HG03342 (cell line): Measurements from ENCODE around the gene ZSCAN18.

Experiments
- ATAC-seq: cut with Tn5 transposase; IDR thresholded peaks from one replicate; pipeline ENCODE4 v1.9.1; 2021; ENCODE audit warnings: mild to moderate bottlenecking, moderate library complexity; ENCODE audit not compliant: unreplicated experiment

The ZSCAN18 gene

DNA sequence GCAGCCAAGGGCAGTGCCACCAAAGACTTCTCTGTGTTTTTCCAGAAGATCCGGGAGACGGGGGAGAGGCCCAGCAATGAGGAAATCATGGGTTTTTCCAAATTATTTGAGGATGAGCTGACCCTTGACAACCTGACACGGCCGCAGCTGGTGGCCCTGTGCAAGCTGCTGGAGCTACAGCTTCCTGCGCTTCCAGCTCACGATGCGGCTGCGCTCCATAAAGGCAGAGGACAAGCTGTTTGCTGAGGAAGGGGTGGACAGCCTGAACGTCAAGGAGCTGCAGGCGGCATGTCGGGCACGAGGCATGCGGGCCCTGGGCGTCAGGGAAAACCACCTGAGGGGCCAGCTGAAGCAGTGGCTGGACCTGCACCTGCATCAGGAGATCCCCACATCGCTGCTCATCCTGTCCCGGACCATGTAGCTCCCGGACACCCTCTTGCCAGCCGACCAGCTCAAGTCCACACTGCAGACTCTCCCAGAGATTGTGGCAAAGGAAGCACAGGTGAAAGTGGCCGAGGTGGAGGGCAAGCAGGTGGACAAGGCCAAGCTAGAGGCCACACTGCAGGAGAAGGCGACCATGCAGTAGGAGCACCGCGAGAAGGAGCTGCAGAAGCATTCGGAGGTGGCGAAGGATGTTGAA, 52.5 kb downstream of the ZSCAN18 start:
- ATAC-seq, result no peak

DNA sequence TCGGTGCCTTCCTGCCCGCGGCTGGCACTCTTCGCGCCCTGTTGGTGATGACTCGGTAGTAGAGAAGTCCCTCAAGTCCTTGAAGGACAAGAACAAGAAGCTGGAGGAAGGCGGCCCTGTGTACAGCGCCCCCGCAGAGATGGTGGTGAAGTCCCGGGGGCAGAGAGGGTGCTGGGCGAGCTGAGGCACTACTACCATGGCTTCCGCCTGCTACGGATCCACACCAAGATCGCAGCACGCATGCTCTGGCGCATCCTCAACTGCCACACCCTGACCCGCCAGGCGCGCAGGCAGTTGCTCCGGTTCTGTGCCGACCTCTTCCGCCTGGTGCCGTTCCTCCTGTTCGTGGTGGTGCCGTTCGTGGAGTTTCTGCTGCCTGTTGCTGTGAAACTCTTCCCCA, 53.1 kb downstream of the ZSCAN18 start:
- ATAC-seq, result no peak

DNA sequence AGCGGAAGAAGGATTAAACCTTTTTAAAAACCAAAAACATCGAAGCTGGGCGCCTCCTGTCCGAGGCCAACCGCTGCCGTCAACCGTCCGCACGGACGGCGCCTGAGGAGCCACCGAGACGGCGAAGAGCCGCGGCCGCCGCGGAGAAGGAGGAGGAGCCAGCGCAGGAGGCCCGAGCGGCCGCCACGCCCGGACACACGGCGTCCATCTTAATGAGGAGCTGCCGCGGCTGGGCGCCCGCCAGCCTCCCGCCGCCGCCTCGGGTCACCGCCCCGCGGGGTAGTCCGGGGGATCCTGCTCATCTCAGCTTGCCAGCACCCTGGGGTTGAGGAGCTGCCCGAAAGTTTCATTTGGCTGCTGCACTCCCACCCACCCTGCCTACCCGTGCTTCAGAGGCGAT, 53.6 kb downstream of the ZSCAN18 start:
- ATAC-seq, result no peak

DNA sequence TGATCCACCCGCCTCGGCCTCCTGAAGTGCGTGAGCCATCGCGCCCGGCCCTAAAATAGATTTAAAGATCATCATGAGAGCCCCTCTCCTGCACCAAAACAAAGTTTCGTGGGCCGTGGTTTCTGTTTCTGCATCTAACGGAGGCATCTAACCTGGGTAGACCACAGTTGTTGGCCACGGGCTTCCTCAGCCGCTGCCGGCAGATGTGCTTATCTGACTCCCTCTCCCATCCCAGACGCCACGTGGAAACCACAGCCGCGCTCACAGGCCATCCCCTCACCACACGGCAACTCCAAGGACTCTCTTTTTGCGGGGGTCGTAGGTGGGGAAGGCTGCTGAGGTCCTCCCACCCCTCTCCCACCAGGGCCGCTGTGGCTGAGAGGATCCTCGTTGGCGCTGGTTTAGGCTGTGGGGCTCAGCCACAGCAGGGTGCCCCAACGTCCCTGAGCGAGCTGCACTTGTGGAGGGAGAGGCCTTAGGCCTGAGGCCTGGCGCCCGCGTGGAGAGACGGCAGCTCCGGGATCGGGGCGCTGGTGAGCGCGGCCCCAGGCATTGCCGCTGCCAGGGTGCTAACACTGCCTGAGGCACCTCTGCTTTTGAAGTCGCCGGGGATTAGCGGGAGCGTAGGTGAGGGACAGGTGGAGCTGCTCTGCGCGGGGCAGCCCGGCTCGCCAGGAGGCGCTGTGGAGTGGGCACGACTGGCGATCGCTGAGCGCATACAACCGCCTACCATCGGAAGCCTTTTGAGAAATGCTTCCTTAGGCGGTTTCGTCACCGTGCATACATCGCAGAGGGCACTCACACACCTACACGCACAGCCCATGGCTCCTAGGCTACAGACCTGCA, 55.3 kb downstream of the ZSCAN18 start:
- ATAC-seq, result no peak

DNA sequence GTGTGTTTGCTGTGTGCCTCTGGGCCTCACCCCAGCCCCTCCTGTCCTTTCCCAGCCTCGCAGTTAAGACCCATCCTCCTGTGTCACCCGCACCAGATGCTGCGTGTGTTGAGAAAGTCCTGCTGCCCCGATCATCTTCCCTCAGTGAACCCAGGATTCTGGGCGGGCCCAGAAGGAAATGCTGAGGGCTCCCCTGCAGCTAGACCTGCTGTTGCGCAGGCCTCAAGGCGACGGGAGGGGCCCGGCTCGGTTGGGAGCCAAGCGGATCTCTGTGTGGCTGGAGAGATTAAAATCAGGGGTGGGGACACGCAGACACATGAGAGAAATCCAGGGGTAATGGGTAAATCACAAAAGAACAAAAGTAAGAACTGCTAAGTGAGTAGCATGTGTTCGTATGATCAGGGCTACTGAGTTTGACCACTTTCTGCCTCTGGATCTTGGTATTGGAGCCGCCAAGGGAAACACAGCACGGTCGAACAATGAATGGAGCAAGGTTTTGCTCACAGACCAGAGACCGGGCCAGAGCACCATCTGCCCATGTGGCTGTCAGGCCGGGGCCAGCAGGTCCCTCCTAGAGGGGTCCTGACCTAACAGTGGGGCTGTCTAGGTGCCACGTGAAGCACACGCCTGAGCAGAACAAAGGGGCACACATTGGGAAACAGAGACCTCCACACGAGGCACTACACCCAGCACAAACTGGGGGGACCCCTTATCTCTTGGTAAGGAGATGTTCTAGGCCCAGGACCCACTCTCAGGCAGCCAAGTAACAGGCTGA, 57.1 kb downstream of the ZSCAN18 start:
- ATAC-seq, result no peak

DNA sequence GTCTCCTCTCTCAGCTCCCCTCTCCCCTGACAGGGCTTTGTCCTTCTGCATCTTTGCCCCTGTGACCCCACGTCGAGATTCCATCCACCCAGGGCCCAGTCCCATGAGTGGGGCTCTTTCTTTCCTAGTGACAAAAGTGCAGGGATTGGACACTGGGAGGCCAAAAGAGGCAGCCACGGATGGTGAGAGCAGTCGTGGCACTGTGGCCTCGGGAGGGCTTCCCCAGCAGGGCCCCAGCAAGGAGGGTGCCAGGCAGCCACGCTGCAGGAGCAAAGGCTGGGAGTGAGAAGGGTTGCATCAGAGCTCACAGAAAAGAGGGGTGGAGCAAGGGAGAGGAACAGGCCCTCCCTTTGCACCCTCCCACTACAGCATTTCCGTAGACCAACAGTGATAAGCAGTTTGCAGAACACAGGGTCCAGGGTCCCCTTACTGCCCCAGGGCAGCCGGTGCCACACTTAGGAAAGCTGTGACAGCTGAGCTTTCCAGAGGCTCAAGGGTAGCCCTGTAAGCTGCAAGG, 59.3 kb downstream of the ZSCAN18 start:
- no peak for ATAC-seq

DNA sequence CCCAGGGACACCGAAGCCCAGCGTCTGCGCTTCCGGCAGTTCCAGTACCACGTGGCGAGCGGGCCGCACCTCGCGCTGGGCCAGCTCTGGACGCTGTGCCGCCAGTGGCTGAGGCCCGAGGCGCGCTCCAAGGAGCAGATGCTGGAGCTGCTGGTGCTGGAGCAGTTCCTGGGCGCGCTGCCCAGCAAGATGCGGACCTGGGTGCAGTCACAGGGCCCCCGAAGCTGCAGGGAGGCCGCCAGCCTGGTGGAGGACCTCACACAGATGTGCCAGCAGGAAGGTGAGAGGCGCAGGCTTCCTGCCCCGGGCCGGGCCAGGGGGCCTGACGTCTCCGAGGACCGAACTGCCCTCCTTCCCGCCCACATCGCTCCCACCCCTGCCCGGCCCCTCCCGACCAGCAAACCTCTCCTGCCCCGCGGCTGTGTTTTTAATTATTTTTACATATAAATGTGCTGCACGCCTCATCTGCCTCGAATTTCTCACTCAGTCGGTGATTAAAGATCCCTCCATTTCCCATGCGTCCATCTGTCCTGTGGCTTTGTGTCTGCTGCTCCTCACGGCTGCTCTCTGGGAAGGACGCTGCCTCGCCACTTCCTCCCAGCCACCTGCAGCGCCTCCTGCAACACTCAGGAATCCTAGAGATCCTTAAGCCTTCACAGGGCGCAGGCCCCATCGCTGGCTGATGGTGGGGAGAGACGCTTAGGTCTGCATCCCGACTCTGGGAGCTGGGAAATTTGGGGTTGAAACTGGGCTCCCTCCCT, 59.9 kb downstream of the ZSCAN18 start:
- no peak for ATAC-seq

DNA sequence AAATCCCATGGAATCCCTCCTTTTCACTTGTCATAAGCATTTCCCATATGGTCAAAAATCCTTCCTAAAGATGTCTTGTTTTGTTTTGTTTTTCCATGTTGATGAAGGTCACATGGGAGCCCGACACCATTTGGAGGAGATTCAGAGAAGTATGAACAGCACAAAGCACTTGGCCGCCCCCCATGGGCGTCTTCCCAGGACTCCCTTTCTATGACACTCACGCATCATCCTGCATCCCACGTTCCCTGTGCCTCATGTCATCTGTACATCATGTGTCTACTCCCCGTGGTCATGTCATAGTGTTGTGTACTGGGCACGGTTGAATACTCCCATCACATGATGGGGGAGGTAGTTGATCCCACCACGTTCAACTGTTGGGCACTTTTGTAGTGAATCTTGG, 62.2 kb downstream of the ZSCAN18 start:
- ATAC-seq, result no peak

DNA sequence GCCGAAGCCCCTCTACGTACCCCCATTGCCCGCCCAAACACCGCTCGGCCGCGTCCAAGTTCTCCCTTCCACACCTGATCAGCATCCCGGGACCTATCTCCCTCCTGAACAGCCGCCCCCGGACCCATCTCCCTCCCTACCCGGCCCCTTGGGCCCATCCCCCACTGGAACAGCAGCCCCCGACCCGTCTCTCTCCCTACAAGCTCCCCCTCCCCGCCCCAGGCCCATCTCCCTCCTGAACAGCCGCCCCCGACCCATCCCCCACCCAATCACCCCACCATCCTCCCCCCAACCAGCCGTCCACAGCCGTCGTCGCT, 63.6 kb downstream of the ZSCAN18 start:
- no peak for ATAC-seq
